Endothelial cell of umbilical vein (primary cell): ENCODE measurements around the gene MRPS12. TPM values are rescaled to one million over a fixed set of nuclear protein-coding genes. Genes with fewer than 3 reads are reported as not detected.

Source experiments
- BruUV-seq: library from RNA; stranded (reverse); fragments of 400-500 nt; replicated peaks from 2 replicates; lab custom pipeline; 2021; lab: Mats Ljungman, UMichigan
- CTCF ChIA-PET: fragments of 300-600, 350-600 bp; sonication (Branson Sonifier 250); formaldehyde crosslinking; loops from one replicate; lab custom pipeline; 2021; ENCODE audit warnings: antibody characterized with exemption, inconsistent platforms; lab: Charles Lee
- POLR2A ChIA-PET: fragments of 300-600, 350-600 bp; sonication (Branson Sonifier 250); formaldehyde crosslinking; loops from one replicate; lab custom pipeline; 2021; ENCODE audit warnings: antibody characterized with exemption, inconsistent platforms; lab: Charles Lee
- DNase-seq: peaks from one replicate; pipeline ENCODE4 v3.0.0-alpha.2; 2011; ENCODE audit warnings: low read depth, low spot score
- FAIRE-seq: peaks from 2 replicates; lab custom pipeline; 2011; peaks lifted over from hg19 to GRCh38; lab: Jason Lieb, UNC
- H2AFZ ChIP-seq: 2 replicates; pipeline ENCODE4 v1.6.0; 2012; ENCODE audit warnings: low read depth, low read length, control low read depth, inconsistent platforms
- H3K27ac ChIP-seq: 2 replicates; pipeline ENCODE4 v1.5.1; 2011; ENCODE audit warnings: low read depth, mild to moderate bottlenecking, control low read depth, low read length, moderate library complexity; ENCODE audit not compliant: insufficient read depth
- H3K27me3 ChIP-seq, 2 experiments: 2 replicates each; pipeline versions ENCODE4 v1.6.0 to v1.6.1; 2011; ENCODE audit warnings: low read length in 2 of 2, mixed read lengths in 1 of 2; ENCODE audit not compliant: control insufficient read depth in 2 of 2, insufficient read depth in 2 of 2
- H3K36me3 ChIP-seq, 2 experiments: 2 replicates in 1 of 2; 3 replicates in 1 of 2; pipeline ENCODE4 v1.5.1; 2011; ENCODE audit warnings: low read length in 2 of 2, mild to moderate bottlenecking in 1 of 2, moderate library complexity in 1 of 2; ENCODE audit not compliant: control insufficient read depth in 2 of 2, insufficient read depth in 2 of 2; ENCODE audit errors: extremely low read depth in 1 of 2
- H3K4me1 ChIP-seq: 3 replicates; pipeline ENCODE4 v1.5.1; 2011; ENCODE audit warnings: mild to moderate bottlenecking, low read length; ENCODE audit not compliant: control insufficient read depth, insufficient read depth; ENCODE audit errors: extremely low read depth
- H3K4me2 ChIP-seq: 2 replicates; pipeline ENCODE4 v1.6.1; 2011; ENCODE audit warnings: low read length, control low read depth, mixed read lengths; ENCODE audit not compliant: insufficient read depth
- H3K4me3 ChIP-seq, 3 experiments: fragments of 200-600 bp in 1 of 3; sonication (generic), shearing (Covaris generic) in 1 of 3; replicated peaks in 1 of 3; 2 replicates each; pipeline ENCODE4 v1.5.1; 2011 to 2016; ENCODE audit warnings: control low read depth in 3 of 3, low read length in 3 of 3, mild to moderate bottlenecking in 2 of 3, inconsistent platforms in 1 of 3, low read depth in 1 of 3, moderate library complexity in 1 of 3; ENCODE audit not compliant: insufficient read depth in 1 of 3
- H3K79me2 ChIP-seq: 2 replicates; pipeline ENCODE4 v1.6.0; 2012; ENCODE audit warnings: low read length, inconsistent platforms; ENCODE audit not compliant: control insufficient read depth, insufficient read depth
- H3K9ac ChIP-seq: replicated peaks from 2 replicates; pipeline ENCODE3; 2011; ENCODE audit warnings: low read length, control low read depth; ENCODE audit not compliant: insufficient read depth; ENCODE audit errors: extremely low read depth
- H3K9me1 ChIP-seq: replicated peaks from 3 replicates; pipeline ENCODE4 v1.6.0; 2011; ENCODE audit warnings: mild to moderate bottlenecking, low read length; ENCODE audit not compliant: control insufficient read depth, insufficient read depth; ENCODE audit errors: extremely low read depth
- H3K9me3 ChIP-seq: replicated peaks from 2 replicates; pipeline ENCODE4 v1.5.1; 2012; ENCODE audit warnings: low read length, inconsistent platforms; ENCODE audit not compliant: control insufficient read depth, insufficient read depth
- H4K20me1 ChIP-seq: replicated peaks from 2 replicates; pipeline ENCODE3; 2011; ENCODE audit warnings: mild to moderate bottlenecking, low read length; ENCODE audit not compliant: control insufficient read depth, insufficient read depth; ENCODE audit errors: extremely low read depth
- EZH2 ChIP-seq: IDR thresholded peaks from 2 replicates; pipeline ENCODE4 v1.6.1; 2012; ENCODE audit warnings: borderline replicate concordance, low read depth, mild to moderate bottlenecking, moderate library complexity, low read length, inconsistent platforms; ENCODE audit not compliant: severe bottlenecking
- FOS ChIP-seq: IDR thresholded peaks from 2 replicates; pipeline ENCODE4 v1.6.1; 2011; ENCODE audit warnings: mild to moderate bottlenecking, low read length, moderate library complexity, borderline replicate concordance; ENCODE audit not compliant: insufficient read depth
- GATA2 ChIP-seq: IDR thresholded peaks from 2 replicates; pipeline ENCODE4 v1.7.0; 2011; ENCODE audit warnings: low read depth, mild to moderate bottlenecking, moderate library complexity, mixed read lengths, low read length; ENCODE audit not compliant: insufficient read length, insufficient read depth
- JUN ChIP-seq: IDR thresholded peaks from 2 replicates; pipeline ENCODE4 v1.6.1; 2011; ENCODE audit warnings: borderline replicate concordance, low read depth; ENCODE audit not compliant: insufficient read length, insufficient read depth
- MYC ChIP-seq: IDR thresholded peaks from one replicate; pipeline ENCODE4 v1.6.1; 2011; ENCODE audit warnings: mild to moderate bottlenecking, low read depth, low read length
- POLR2A ChIP-seq: IDR thresholded peaks from 2 replicates; pipeline ENCODE4 v1.6.1; 2012; ENCODE audit warnings: low read depth, mild to moderate bottlenecking, control low read depth, low read length
- dilution Hi-C: fragments of 300-500 bp; cut with MboI; formaldehyde crosslinking; loops from one replicate; pipeline ENCODE4 v1.15.0; 2019; ENCODE audit warnings: low sequenced_read_pairs; ENCODE audit not compliant: extremely low pct_ligation_motif_present
- intact Hi-C: fragments of 100-400 bp; cut with micrococcal nuclease; formaldehyde crosslinking; loops from one replicate; pipeline ENCODE4 v1.10.0; 2022
- polyA plus RNA-seq, 4 experiments: library from polyadenylated mRNA; depleted of rRNA in 3 of 4; stranded (reverse) in 3 of 4; unstranded in 1 of 4; fragments of >200 nt; gene quantifications; 2 replicates each; pipeline versions ENCODE4 v1.2.1 to v1.2.3, GENCODE V29; 2011 to 2012; ENCODE audit warnings: missing spikeins in 1 of 4
- total RNA-seq: library from RNA; stranded (reverse); gene quantifications from 2 replicates; pipeline ENCODE4 v1.2.3, GENCODE V29; 2021
- TF ChIP-seq, protein P1 (sequence below), 2 donors: IDR thresholded peaks; 1 replicate in 1 of 2; 2 replicates in 1 of 2; pipeline ENCODE4 v1.5.1; 2011; ENCODE audit warnings: low read length in 2 of 2, mild to moderate bottlenecking in 2 of 2, moderate library complexity in 2 of 2, control low read depth in 1 of 2, inconsistent platforms in 1 of 2, low read depth in 1 of 2; ENCODE audit not compliant: insufficient read depth in 1 of 2; ENCODE audit errors: extremely low read depth in 1 of 2
- TF ChIP-seq, protein P2 (sequence below): IDR thresholded peaks from 2 replicates; pipeline ENCODE4 v1.6.1; 2011; ENCODE audit not compliant: insufficient read depth, insufficient read length

MRPS12 gene
- total and polyA plus RNA-seq, 2 donors (not counting 3 experiments of a cell fraction or from before 2014, with no cell fraction given), result 49.3 to 86.3 TPM

DNA sequence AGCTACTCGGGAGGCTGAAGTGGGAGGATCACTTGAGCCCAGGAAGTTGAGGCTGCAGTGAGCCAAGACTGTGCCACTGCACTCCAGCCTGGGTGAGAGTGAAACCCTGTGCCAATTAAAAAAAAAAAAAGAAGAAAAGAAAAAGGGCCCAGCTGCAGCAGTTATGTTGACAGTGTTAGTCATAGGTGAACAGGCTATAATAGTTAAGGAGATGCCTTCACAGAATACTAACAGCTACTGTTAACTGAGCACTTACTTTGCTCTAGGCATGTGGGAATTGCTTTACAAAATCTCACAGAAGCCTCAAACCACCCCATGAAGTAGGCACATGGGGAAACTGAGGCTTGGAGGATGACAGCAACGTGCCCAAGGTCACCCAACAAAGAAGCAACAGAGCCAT, 40.9 kb downstream of the MRPS12 start:
- H3K27ac ChIP-seq, result no peak overlapping the region

More for the DNA sequence above, 40.9 kb downstream of the MRPS12 start:
- Histone ChIP-seq H3K36me3 (peaks cover 0 to 2% of the 10 kb centered on the region in 2 experiments), H3K9me3 (no peaks in the 10 kb centered on the region), H3K4me1 (peaks cover 14% of the 10 kb centered on the region), H3K9ac (no peak overlapping the region), H4K20me1 (no peaks in the 10 kb centered on the region), H3K9me1 (no peaks in the 10 kb centered on the region), H2AFZ (no peak overlapping the region), H3K79me2 (peaks cover 13% of the 10 kb centered on the region), H3K27me3 (no peaks in the 10 kb centered on the region), H3K4me3 (no peak overlapping the region), H3K4me2 (no peak overlapping the region)
- ChIA-PET CTCF (interaction anchor here (1.4 to 1.7 kb wide), 2 partner anchors 10 to 80 kb away, joined by 3 to 7 read pairs; no protein-coding TSS in a partner anchor), POLR2A (no interaction called here)
- dilution Hi-C loops (no loop called here), intact Hi-C loops (loop anchor here (2.0 kb wide), 1 partner anchor 57 kb away; no protein-coding TSS in a partner anchor)
- DNase-seq (no peak), FAIRE-seq (no peak)
- no peak for TF ChIP-seq MYC
- TF ChIP-seq POLR2A, result no peak
- TF ChIP-seq JUN, result no peak
- TF ChIP-seq, protein P1, sequence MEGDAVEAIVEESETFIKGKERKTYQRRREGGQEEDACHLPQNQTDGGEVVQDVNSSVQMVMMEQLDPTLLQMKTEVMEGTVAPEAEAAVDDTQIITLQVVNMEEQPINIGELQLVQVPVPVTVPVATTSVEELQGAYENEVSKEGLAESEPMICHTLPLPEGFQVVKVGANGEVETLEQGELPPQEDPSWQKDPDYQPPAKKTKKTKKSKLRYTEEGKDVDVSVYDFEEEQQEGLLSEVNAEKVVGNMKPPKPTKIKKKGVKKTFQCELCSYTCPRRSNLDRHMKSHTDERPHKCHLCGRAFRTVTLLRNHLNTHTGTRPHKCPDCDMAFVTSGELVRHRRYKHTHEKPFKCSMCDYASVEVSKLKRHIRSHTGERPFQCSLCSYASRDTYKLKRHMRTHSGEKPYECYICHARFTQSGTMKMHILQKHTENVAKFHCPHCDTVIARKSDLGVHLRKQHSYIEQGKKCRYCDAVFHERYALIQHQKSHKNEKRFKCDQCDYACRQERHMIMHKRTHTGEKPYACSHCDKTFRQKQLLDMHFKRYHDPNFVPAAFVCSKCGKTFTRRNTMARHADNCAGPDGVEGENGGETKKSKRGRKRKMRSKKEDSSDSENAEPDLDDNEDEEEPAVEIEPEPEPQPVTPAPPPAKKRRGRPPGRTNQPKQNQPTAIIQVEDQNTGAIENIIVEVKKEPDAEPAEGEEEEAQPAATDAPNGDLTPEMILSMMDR (IDR thresholded peaks at IDR 0.05; ENCODE audit: extremely low read depth in 1 of 2, insufficient read depth in 1 of 2, low read depth in 1 of 2, low read length in 2 of 2), result no peak
- no peak for TF ChIP-seq GATA2
- no peak for TF ChIP-seq FOS
- TF ChIP-seq EZH2, result no peak
- TF ChIP-seq, protein P2, sequence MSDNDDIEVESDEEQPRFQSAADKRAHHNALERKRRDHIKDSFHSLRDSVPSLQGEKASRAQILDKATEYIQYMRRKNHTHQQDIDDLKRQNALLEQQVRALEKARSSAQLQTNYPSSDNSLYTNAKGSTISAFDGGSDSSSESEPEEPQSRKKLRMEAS, result no peak
- BruUV-seq, result no TSS peak
